ENCODE data around the gene MLLT6. TPM values are rescaled to one million over a fixed set of nuclear protein-coding genes. Genes with fewer than 3 reads are reported as not detected.

MLLT6 gene
- total and polyA plus RNA-seq, 2 of the 13 experiments (the other 11 are each of a cell fraction or from before 2014, with no cell fraction given), result 50.7 to 69.5 TPM

- TF ChIP-seq, protein P1, sequence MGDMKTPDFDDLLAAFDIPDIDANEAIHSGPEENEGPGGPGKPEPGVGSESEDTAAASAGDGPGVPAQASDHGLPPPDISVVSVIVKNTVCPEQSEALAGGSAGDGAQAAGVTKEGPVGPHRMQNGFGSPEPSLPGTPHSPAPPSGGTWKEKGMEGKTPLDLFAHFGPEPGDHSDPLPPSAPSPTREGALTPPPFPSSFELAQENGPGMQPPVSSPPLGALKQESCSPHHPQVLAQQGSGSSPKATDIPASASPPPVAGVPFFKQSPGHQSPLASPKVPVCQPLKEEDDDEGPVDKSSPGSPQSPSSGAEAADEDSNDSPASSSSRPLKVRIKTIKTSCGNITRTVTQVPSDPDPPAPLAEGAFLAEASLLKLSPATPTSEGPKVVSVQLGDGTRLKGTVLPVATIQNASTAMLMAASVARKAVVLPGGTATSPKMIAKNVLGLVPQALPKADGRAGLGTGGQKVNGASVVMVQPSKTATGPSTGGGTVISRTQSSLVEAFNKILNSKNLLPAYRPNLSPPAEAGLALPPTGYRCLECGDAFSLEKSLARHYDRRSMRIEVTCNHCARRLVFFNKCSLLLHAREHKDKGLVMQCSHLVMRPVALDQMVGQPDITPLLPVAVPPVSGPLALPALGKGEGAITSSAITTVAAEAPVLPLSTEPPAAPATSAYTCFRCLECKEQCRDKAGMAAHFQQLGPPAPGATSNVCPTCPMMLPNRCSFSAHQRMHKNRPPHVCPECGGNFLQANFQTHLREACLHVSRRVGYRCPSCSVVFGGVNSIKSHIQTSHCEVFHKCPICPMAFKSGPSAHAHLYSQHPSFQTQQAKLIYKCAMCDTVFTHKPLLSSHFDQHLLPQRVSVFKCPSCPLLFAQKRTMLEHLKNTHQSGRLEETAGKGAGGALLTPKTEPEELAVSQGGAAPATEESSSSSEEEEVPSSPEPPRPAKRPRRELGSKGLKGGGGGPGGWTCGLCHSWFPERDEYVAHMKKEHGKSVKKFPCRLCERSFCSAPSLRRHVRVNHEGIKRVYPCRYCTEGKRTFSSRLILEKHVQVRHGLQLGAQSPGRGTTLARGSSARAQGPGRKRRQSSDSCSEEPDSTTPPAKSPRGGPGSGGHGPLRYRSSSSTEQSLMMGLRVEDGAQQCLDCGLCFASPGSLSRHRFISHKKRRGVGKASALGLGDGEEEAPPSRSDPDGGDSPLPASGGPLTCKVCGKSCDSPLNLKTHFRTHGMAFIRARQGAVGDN (CRISPR knock-in tag; IDR thresholded peaks at IDR 0.05), result peak; percentile 72
- no peak for TF ChIP-seq IKZF4 (CRISPR knock-in tag; IDR thresholded peaks at IDR 0.05; ENCODE audit: borderline replicate concordance, low read depth, not compliant biosample characterization)
- TF ChIP-seq AKAP8 (CRISPR knock-in tag; IDR thresholded peaks at IDR 0.05), result no peak; the same call in 1 of the 2 replicates
- TF ChIP-seq ZNF234 (CRISPR knock-in tag; conservative IDR thresholded peaks at IDR 0.05), result no peak
- TF ChIP-seq, protein P2, sequence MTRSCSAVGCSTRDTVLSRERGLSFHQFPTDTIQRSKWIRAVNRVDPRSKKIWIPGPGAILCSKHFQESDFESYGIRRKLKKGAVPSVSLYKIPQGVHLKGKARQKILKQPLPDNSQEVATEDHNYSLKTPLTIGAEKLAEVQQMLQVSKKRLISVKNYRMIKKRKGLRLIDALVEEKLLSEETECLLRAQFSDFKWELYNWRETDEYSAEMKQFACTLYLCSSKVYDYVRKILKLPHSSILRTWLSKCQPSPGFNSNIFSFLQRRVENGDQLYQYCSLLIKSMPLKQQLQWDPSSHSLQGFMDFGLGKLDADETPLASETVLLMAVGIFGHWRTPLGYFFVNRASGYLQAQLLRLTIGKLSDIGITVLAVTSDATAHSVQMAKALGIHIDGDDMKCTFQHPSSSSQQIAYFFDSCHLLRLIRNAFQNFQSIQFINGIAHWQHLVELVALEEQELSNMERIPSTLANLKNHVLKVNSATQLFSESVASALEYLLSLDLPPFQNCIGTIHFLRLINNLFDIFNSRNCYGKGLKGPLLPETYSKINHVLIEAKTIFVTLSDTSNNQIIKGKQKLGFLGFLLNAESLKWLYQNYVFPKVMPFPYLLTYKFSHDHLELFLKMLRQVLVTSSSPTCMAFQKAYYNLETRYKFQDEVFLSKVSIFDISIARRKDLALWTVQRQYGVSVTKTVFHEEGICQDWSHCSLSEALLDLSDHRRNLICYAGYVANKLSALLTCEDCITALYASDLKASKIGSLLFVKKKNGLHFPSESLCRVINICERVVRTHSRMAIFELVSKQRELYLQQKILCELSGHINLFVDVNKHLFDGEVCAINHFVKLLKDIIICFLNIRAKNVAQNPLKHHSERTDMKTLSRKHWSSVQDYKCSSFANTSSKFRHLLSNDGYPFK (CRISPR knock-in tag; IDR thresholded peaks at IDR 0.05; ENCODE audit: borderline replicate concordance), result 0 out of 2 replicates have a peak, but pooled peaks have one; percentile 4
- TF ChIP-seq PLSCR1 (CRISPR knock-in tag; IDR thresholded peaks at IDR 0.05; ENCODE audit: borderline replicate concordance), result no peak
- TF ChIP-seq ZNF749 (CRISPR knock-in tag; IDR thresholded peaks at IDR 0.05; ENCODE audit: borderline replicate concordance), result no peak
- no peak for TF ChIP-seq MLLT10 (CRISPR knock-in tag; IDR thresholded peaks at IDR 0.05)
- TF ChIP-seq RNF2 (conservative IDR thresholded peaks at IDR 0.05; ENCODE audit: low read depth), result no peak
- TF ChIP-seq HNRNPK (IDR thresholded peaks at IDR 0.05; ENCODE audit: low read depth, low read length, poor library complexity, severe bottlenecking), result no peak
- TF ChIP-seq POLR2A (IDR thresholded peaks at IDR 0.05; ENCODE audit: insufficient read depth in 1 of 2, low read depth in 2 of 2, low read length in 2 of 2), result peak; percentile 30 to 38; a peak in 2 of 4 replicates
- peak; percentile 22; the same call in 1 of the 2 replicates for TF ChIP-seq BORCS8-MEF2B (CRISPR knock-in tag; IDR thresholded peaks at IDR 0.05)
- no peak; a peak in 1 of 4 replicates for TF ChIP-seq HMGXB4 (CRISPR knock-in tag; IDR thresholded peaks at IDR 0.05; ENCODE audit: borderline replicate concordance in 1 of 2, low read depth in 1 of 2)
- no peak for TF ChIP-seq ZNF558 (CRISPR knock-in tag; IDR thresholded peaks at IDR 0.05; ENCODE audit: borderline replicate concordance)
- TF ChIP-seq REL (CRISPR knock-in tag; conservative IDR thresholded peaks at IDR 0.05), result 0 out of 2 replicates have a peak, but pooled peaks have one; percentile 64
- no peak for TF ChIP-seq ZNF530 (CRISPR knock-in tag; IDR thresholded peaks at IDR 0.05; ENCODE audit: low read depth)
- no peak for TF ChIP-seq NR2C2 (CRISPR knock-in tag; IDR thresholded peaks at IDR 0.05; ENCODE audit: borderline replicate concordance)
These were observed 47.0 kb upstream of the MLLT6 start (continued) for GRCh38 chr17:38657824-38658740.

Data from HepG2 (cell line).